HUDEP-2 (cell line): Measurements from ENCODE around the gene RPP40.

Source experiments
- DNase-seq, 76 experiments: peaks; one replicate each; lab custom pipeline; 2025; ENCODE audit not compliant: unreplicated experiment in 76 of 76; lab: John Stamatoyannopoulos, UW

RPP40 gene

DNA sequence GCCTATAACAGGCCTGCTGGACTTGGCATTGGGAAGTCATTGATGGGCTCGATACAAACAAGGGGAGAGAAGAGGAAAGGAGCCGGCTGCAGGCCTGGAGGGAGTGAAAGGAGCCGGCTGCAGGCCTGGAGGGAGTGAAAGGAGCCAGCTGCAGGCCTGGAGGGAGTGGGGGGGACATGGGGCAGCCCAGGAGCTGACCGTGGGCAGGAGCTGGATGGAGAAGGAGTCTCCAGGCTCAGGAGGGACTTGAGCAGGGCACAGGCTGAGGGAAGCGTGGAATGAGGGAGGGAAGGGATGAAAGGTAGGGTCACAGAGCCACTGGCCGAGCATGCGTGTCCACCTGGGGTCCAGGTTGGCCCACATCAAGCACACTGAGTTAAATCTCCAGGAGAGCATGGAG lies 32.0 kb downstream of the RPP40 start:
- no peak for DNase-seq

DNA sequence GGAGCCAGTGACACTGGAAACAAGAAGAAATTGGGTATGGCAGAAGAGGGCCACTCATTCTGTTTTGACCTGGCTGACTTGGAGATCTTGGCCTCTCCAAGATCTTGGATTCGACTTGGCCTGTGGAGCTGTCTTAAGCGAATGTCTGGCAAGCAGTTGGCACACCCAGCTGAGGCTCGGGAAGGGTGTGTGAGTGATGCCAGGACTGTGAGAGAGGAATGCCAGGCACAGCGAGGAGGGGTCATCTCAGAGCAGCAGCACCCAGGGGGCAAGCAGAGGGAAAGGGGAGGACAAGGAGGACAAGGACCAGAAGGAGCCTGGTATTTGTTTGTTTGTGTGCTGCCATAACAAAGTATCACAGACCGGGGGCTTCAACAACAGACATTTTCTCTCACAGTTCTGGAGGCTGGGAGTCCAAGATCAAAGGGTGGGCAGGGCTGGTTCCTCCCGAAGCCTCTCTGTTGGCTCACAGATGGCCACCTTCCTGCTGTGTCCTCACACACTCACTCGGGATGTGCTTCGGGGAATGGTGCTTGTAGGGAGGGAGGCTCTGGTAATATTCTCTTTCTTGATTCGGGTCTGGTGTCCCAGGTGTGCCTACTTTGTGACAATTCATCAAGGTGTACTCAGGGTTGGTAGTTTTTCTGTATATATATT lies 33.0 kb downstream of the RPP40 start:
- no peak for DNase-seq

DNA sequence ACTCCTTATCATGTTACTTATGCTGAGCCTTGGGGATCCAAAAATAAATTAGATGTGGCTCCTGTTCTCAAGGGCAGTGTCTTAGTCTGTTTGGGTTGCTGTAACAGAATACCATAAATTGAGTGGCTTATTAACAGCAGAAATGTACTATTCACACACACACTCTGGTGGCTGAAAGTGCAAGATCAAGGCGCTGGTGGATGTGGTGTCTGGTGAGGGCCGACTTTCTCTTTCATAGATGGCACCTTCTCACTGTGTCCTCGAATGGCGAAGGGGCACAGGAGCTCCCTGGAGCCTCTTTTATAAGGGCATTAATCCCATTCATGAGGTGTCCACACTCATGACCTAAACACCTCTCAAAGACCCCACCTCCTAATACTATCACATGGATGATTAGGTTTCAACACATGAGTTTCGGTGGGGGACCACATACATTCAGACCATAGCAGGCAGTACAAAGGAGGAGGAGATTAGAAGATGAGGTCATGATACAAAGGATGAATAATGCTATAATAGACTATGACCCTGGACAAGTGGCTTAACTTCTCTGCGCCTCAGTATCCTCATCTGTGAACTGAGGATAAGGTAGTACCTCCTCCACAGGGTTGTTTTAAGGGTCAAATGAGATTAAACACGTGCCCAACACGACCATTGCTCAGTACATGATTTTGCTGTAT lies 34.1 kb downstream of the RPP40 start:
- DNase-seq = no peak

DNA sequence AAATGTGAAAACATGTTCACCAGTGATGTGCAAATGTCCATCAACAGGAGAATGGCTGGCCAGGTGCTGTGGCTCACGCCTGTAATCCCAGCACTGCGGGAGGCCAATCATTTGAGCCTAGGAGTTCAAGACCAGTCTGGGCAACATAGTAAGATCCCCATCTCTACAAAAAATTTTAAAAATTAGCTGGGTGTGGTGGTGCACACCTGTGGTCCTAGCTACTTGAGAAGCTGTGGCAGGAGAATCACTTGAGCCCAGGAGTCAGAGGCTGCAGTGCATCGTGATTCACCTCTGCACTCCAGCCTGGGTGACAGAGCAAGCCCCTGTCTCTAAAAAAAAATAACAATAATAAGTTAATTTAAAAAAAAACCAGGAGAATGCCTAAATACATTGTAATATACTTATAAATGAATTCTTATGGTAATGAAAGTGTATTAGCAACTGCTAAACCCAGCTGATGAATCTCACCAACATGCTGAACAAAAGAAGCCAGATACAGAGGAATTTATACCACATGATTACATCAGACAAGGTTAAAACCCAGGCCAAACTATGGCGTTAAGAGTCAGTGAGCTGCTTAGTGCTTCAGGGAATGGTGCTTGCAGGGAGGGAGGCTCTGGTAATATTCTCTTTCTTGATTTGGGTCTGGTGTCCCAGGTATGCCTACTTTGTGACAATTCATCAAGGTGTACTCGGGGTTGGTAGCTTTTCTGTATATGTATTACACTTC lies 36.4 kb downstream of the RPP40 start:
- DNase-seq = no peak

DNA sequence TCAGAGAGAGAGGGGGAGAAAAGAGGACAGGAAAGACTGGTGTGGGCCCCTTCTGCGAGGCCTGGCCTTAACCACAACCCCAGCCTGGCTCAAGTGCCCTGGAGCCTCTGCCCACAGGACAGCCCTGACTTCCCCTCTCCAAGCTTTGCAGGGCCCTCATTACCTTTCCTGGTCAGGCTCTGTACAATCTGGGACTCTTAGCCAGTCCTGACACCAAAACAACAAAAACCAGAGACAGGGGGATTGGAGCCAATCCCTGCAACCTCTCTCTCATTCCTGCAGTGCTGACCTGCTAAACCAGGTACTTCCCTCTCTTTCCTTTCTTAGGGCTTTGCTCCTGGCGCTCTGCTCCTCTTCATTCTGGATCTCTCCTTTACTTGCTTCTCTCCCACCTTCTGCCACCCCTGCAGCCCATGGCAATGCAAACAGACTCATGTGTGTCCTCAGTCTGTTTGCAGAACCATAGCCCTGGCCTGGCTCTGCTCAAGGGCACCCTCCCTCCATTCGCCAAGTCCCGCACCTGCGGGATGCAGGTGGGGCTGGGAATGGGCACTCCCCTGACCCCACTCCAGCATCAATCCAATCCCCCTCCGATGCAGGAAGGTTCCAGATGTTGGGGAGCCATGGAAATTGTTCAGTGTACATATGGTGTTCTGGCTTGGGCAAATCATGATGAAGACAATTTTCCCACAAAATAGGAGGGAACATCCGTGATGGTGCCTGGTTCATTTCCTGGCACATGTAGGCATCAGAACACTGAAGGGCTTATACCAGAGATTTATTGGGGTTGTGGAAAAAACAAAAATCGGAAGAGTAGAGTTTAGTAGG lies 38.1 kb downstream of the RPP40 start:
- DNase-seq = no peak

DNA sequence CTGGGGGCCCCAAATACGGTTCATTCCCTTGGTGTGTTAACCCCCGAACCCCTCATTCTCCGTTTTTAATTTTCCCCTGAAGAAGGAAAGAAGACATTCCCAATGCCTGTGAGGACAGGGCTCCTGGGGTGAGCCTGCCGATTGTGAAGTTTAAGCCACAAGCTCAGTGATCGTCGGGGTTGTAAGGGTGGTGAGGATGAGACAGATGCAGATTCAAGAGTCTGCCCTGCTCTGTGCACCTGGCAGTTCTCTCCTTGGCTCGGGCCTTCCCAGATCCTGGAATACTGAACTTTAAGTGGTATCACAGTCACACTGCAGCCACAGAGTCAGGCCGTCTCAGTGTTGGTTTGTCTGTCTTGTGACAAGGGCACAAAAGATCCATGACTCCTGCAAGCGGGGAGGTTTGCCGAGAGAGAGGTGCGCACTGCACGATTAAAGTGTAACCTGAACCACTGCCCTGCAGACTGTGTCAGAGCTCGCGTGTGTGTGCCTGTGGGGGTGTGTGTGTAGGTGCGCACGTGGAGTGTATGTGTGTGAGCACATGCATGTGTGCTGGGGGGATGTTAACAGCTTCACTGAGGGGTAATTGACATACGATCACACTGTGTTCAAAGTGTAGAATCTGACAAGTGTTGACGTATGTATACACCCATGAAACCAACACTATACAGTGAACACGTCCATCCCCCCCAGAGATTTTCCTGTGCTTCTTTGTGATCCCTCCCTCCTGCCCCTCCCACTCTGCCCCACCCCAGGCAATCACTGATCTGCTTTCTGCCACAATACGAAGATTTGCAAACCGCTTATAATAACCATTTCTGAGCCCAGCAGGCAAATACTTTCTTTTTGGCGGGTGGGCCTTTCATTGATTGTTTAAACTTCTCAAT lies 38.9 kb downstream of the RPP40 start:
- no peak for DNase-seq

DNA sequence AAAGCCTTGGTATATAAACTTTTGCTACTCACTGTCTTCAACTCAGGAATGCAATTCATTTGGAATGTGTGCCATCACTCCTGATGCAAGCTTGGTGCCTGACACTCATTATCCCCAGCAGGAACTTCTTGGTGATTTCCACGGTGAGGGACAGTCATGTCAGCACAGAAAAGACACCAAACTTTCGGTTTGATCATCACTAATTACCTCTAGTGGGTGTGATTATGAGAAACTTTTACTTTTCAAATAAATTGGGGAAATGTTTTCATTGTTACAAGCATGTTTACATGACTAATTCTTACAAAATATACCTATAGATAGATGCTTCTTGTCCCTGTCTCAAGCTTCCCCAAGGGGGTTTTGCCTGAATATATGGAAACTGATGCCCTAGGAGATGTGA lies 40.9 kb downstream of the RPP40 start:
- no peak for DNase-seq

DNA sequence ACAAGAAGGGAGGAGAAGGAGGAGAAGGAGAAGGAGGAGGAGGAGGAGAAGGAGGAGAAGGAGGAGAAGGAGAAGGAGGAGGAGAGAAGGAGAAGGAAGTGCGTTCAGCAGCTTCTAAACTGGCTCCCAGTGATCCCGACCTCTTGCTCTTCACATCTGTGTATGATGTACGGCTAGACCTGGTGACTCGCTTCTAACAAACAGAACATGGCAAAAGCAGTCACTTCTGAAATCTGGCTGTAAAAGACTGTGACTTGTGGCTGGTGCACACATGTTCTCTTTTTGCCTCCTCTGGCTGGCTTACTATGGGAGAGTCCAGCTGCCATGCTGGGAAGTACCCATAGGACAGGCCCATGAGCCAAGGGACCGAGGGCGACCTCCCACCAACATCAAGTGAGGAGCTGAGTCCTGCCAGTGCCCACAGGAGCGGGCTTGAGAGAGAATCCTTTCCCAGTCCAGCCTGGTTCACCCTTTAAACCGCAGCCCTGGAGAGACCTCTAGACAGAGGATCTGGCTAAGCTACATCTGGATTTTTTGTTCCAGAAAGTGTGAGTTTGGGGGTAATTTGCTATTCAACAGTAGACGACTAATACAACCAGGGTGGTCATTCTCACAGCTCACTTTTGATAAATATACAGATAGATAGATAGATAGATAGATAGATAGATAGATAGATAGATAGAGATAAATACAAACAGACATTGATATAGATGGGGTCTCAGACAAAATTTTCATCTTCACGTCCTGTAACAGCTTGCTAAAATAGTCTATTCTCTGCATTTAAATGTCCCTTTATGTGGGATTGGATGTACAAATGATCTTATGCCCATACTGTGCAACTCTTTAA lies 42.3 kb downstream of the RPP40 start:
- no peak for DNase-seq

DNA sequence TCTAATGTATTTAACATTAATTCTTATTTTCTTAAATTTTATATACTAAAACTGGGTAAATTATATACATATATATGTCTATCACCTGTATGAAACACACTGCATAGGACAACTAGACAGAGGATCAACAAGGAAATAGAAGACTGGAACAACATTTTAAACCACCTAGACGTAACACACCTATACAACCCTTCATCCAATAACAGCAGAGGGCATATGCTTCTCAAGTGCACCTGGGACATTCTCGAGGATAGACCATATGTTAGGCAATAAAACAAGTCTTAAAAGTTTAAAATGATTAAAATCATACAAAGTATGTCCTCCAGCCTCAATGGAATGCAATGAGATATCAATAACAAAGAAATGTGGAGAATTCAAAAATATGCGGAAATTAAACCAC lies 45.2 kb downstream of the RPP40 start:
- no peak for DNase-seq

DNA sequence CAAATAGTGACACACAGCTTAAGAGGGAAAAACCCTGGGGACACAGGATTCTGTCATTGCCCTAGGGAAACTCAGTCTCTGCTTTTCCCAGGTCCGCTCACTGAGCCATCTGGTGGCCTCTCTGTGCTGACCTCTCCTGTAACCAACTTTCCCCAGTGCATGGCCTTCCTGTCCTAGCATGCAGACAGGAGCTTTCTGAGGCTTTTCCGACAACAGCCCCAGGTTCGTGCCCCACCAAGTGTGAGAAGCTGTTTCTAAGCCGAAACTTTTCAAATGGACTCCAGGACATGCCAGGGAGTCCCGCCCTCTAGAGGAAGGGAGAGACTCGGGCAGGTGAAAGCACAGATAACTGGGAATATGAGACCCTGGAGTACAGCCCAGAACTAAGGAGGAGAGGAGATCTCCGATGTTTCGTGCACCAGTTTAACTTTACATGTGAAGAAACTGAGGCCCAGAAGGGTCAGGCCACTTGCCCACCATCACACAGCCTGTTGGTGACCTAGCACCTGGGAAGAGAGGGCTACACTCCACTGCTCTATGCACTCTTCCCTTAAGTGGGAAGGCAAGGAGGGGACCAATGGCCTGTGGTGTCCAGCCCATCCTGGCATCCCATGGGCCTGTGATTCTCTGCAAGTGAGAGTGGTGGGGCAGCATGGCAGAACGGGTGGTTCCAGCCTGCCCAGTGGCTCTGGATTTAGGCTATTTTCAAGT lies 46.2 kb downstream of the RPP40 start:
- peak in 4 of 76 experiments; percentile 8 to 23 (median 15) for DNase-seq

DNA sequence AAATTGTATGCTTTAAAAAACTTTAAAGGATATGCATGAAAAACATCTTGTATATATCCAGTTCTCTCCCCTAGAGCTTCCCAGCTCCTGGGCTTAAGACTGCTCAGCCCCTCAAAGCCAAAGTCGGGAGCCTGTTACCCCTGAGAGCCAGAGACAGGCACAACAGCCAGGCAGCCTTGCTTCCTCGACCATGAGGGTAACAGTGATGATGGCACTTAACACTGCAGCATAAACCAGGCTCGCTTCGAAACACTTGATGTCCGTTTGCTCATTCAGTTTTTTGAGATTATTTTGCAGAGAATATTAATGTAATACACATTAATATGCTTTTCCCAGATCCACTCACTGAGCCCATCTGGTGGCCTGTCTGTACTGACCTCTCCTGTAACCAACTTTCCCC lies 47.2 kb downstream of the RPP40 start:
- no peak for DNase-seq

DNA sequence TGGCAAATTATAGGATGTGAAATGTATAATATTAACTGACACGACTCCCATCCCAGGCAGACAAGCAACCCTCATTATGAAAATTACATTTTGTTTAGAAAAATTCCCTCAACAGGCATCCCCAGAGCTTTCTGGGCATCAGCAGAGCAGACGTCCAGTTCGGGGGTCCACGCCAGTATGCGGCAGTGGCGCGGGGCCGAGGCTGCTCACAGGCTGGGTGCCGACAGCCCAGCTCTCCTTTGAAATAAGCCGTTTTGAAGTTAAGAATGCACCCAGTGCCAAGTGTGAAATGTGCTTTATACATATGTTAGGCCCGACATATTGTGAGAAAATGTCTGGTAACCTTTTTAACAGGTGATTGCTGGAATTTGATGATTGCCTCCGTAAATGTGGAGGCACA lies 50.4 kb downstream of the RPP40 start:
- no peak for DNase-seq

DNA sequence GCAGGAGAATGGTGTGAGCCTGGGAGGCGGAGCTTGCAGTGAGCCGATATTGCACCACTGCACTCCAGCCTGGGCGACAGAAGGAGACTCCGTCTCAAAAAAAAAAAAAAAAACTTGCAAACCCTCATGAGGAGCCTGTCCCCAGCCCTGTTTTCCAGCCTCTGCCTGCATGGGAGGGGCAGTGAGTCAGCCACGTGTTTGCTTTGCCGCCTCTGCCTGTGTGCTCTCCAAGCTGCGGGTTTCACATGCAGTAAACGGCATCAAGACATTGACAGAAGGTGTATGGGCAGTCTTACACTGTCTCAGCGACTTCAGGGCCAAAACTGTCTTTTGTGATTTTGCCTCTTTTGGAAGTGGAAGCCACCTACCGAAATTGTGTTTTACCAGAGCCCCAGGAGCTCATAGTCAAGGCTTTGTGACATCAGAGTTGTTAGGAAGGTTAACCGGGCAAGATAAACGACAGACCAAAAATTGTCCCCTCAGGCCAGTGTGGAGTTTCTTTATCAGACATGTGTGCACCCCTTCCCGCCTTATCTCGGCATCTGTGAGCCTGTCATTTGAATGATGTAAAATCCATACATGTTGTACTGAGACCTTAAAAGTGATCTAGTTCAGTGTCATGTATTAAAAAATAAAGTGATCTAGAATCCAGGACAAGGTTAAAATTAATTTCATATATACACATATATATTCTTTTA lies 52.9 kb downstream of the RPP40 start:
- DNase-seq = no peak

DNA sequence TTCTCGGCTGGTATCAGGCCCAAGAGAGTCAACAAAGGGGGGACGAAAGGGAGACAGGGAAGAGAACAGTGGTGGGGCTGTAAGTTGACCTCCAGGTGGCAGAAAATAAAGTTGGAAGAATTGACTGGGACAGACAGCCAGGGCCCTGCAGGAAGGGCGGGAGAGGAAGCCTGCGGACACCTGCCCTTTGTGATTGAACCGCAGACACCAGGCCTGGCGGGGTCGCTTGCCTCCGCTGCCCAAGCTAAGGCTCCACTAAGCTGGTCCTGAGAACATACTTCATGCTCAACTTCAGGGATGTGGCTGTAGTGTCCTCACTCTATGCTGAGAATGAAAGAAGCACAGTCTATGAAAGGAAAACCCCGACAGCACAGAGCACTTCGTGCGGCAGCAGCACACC lies 53.8 kb downstream of the RPP40 start:
- DNase-seq = no peak

DNA sequence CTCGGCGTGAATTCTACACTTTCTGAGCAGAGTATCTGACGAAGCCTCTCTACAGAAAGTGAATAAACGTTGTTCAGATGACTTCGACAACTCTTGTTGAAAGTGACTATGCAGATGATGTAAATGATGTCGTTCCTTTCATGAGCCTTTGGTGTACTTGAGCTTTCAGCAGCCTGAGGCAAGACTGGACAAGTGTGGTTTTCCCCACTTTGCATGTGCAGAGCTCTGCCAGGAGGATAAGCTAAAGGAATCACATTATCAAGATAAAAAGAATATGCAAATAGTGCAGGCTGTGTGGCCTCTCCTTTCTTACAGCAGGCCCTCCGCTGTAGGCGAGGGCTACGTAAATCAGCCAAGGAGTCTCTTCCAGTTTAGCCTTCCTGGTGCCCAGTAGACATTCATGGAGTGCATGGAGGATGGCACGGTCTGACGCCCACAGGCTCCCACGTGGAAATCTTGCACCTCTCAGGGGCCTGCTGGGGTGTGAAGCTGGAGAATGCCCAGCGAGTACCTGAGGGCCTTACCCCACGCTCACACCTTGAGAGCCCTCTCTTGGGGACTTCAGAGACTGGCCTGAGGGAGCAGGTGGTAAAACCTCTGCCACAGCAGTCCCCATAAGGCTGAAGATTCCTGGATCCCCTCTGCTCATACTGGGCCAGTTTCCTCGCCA lies 54.9 kb downstream of the RPP40 start:
- no peak for DNase-seq

DNA sequence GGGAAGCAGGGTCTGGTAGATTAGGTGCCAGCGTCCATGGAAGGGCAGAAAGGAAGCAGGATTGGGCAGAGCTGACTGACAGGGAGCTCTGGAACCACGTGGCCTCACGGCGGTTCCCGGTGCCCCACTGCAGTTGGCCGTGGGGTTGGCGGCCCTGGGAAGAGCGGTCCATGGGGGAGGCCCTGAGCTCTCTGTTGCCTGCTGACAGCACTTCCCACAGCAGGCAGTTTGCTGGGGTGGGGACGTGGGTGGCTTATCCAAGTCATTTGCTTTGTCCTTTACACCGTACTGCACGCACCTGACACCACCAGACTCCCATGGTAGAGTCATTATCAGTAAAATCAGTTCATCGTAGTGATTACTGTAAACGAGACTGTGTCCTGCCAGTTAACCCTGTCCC lies 56.1 kb downstream of the RPP40 start:
- DNase-seq = no peak

DNA sequence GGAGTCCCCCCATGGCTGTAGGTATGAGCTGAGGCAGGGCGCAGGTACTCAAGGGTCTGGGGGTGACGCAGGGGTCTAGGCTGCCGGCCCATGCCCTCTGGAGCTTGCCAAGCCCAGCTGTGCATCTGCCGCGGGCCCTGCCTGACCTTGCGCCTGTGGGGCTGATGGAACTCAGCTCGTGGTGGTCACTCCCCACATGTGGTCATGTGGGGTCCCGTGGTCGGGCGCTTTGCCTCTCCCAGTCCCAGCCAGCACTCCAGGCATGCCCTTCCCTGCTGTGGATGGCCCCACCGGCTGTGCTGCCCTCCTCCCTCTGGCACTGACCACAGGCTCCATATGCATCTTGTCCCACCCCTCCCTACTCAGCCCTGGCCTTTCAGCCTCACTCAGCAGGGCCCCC lies 57.3 kb downstream of the RPP40 start:
- DNase-seq = no peak
